Lower leg skin (tissue), 4 donors: ENCODE results near the gene COL25A1. TPM values are rescaled to one million over a fixed set of nuclear protein-coding genes. Genes with fewer than 3 reads are reported as not detected.

Source experiments
- DNase-seq, 2 donors: peaks; one replicate each; pipeline ENCODE4 v3.0.0-alpha.2; 2019; ENCODE audit warnings: low spot score in 2 of 2
- H3K4me3 ChIP-seq: fragments of 200-600 bp; sonication (generic); 2 replicates; pipeline ENCODE4 v1.5.1; 2017; ENCODE audit warnings: mild to moderate bottlenecking, low read depth; ENCODE audit not compliant: poor library complexity, severe bottlenecking
- POLR2A ChIP-seq, 2 donors: fragments of 450-650 bp; IDR thresholded peaks; one replicate each; pipeline ENCODE4 v1.6.1; 2016 to 2017; ENCODE audit warnings: antibody characterized with exemption in 2 of 2, mild to moderate bottlenecking in 1 of 2, moderate library complexity in 1 of 2
- WGBS, 2 donors: methylation state at CpG; one replicate each; pipeline ENCODE4 v1.1.5; 2018; 5-methylcytosine and 5-hydroxymethylcytosine counted together
- intact Hi-C: fragments of 100-400 bp; cut with DNase I; formaldehyde crosslinking; loops from one replicate; pipeline ENCODE4 v1.15.0; 2023; ENCODE audit warnings: low total_unique reads
- total RNA-seq, 4 donors: library from RNA; depleted of rRNA; stranded (reverse); fragments of >200 nt; gene quantifications; one replicate each; pipeline ENCODE4 v1.1.0, GENCODE V29; 2016
- TF ChIP-seq, protein P1 (sequence below), 3 donors: fragments of 450-650 bp; IDR thresholded peaks; one replicate each; pipeline ENCODE4 v1.5.1; 2016; ENCODE audit warnings: antibody characterized with exemption in 3 of 3, mild to moderate bottlenecking in 3 of 3, moderate library complexity in 2 of 3

The COL25A1 gene
- total RNA-seq, 4 donors from 2014 or later: 0.42 to 2.4 (median 1.5) TPM

DNA sequence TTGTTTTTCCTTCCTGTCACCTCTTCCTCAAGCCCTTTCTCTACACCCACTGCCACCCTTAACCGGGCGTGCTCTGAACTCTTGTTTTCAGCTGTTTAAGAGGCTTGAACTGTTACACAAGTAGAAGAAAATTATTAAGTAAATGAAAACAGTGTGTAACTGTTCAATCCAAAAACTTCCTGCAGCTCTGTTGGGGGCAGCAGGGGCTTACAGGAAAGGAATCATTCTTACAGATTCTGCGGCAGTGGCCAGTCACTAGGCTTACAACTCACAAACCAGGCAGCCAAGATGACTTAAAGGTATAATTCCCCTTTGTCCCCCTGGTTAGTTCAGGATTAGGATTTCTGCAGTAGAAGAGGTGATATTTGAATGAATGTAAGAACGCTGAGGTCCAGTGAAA is 469.4 kb downstream of the COL25A1 start:
- no peak overlapping the region for H3K4me3 ChIP-seq
- WGBS, 2 donors: 88 to 89% methylated on average over 4 of the region's 4 CpGs
- TF ChIP-seq POLR2A (IDR thresholded peaks at IDR 0.05): no peak
- TF ChIP-seq, protein P1, sequence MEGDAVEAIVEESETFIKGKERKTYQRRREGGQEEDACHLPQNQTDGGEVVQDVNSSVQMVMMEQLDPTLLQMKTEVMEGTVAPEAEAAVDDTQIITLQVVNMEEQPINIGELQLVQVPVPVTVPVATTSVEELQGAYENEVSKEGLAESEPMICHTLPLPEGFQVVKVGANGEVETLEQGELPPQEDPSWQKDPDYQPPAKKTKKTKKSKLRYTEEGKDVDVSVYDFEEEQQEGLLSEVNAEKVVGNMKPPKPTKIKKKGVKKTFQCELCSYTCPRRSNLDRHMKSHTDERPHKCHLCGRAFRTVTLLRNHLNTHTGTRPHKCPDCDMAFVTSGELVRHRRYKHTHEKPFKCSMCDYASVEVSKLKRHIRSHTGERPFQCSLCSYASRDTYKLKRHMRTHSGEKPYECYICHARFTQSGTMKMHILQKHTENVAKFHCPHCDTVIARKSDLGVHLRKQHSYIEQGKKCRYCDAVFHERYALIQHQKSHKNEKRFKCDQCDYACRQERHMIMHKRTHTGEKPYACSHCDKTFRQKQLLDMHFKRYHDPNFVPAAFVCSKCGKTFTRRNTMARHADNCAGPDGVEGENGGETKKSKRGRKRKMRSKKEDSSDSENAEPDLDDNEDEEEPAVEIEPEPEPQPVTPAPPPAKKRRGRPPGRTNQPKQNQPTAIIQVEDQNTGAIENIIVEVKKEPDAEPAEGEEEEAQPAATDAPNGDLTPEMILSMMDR (IDR thresholded peaks at IDR 0.05): no peak
- intact Hi-C loops: loop anchor here (10.0 kb wide), 1 partner anchor 572 kb away; no protein-coding TSS in a partner anchor
- no peak for DNase-seq

DNA sequence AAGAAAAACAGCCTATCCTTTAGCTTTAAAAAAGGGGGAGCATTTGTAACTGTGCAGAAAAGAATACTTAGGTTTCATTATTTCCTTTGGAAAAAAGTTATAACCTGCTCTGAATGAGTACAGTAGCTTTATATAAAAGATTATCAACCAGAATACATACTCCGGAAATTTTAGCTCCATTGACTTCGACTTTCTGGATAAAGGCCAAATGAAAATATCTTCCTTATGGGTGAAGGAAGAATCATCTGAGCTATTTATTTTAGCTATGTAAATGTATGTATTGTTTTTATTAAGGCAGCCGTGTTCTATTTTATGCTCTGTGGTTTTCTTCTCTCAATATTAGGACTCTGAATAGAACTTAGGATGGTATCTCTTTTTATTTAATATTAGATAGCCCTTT is 470.6 kb downstream of the COL25A1 start:
- TF ChIP-seq, protein P1 (IDR thresholded peaks at IDR 0.05): no peak
- TF ChIP-seq POLR2A (IDR thresholded peaks at IDR 0.05): no peak
- no peak overlapping the region for H3K4me3 ChIP-seq
- WGBS, 2 donors: 35 to 37% methylated on average over 3 of the region's 3 CpGs
- DNase-seq: no peak
- intact Hi-C loops: loop anchor here (10.0 kb wide), 1 partner anchor 573 kb away; no protein-coding TSS in a partner anchor

DNA sequence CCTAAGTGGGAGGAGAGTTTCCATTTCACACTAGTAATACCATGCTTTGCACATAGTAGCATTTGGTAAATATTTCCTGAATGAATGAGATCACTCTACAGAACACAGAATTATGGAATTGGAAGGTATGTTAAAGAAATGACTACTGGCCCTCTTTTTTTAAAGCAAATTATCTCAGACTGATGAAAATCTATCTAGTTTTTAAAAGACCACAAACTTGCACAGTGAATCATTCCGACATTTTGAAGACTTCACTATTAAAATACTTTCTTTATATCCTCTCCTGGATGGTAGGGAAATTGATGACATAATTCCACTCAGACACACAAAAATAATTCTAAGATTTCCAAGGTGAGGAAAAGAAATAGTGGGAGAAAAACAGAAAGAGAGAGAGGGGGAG is 471.2 kb downstream of the COL25A1 start:
- H3K4me3 ChIP-seq: no peak overlapping the region
- TF ChIP-seq POLR2A (IDR thresholded peaks at IDR 0.05): no peak
- TF ChIP-seq, protein P1 (IDR thresholded peaks at IDR 0.05): no peak
- intact Hi-C loops: loop anchor here (10.0 kb wide), 1 partner anchor 574 kb away; no protein-coding TSS in a partner anchor
- no peak for DNase-seq
- WGBS, 2 donors: 89 to 97% methylated on average over 1 of the region's 1 CpG

DNA sequence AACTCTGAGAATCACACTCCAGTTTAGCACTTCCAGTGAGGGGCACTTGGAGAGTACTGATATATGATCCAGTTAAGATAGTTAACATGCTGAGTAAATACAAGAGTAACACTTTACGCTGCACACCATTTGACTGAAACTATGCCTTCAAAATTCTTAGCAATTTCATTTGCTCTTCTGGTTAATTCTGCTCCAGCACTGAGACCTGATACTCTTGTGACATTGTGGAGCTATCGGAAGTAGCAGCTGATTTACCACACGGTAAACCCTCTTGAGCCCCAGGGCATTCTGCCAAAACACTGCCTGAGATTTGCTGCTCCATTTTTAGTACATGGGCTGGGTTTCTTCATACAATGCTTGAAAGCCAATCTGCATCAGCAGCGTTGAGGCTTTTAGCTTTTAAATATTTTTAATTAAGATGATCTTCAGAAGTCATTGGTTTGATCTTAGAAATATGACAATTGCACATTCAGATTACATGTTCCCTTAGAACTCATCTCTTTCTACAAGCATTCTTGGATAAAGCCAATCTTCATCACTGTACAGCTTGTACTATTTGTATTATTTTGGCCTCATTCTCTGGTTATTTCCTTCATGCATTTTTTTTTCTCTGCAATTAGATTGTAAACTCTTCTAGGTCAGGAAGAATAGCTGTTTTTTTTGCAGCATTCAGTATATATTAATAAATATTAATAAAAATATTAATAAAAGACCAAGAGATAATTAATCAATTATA is 471.8 kb downstream of the COL25A1 start:
- H3K4me3 ChIP-seq: no peak overlapping the region
- DNase-seq: no peak
- no peak for TF ChIP-seq POLR2A (IDR thresholded peaks at IDR 0.05)
- TF ChIP-seq, protein P1 (IDR thresholded peaks at IDR 0.05): no peak
- intact Hi-C loops: loop anchor here (10.0 kb wide), 1 partner anchor 574 kb away; no protein-coding TSS in a partner anchor
- WGBS, 2 donors: 36 to 40% methylated on average over 4 of the region's 4 CpGs

DNA sequence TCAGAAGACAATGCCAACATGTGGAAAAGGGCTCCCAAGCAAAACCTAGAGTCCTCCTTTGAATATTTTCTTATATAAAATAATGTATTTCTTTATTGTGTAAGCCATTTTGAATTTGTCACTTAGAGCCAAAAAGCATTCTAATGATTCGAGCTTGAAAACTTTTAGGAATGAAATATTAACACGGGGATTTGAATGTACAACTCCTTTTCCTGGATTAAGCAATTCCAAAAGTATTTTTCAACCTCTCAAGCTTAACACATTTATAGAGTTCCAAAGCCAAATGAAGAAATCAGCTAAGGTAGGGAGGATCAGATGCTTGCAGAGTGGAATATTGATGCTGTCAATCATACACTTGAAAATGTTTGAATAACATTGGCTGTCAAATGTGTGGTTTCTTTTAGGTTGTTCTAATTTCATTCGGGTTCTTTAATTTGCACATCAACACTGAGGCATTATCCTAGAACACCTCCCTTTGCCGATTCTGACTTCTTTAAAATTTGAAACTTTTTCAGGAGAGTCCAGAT is 472.4 kb downstream of the COL25A1 start:
- intact Hi-C loops: loop anchor here (10.0 kb wide), 1 partner anchor 575 kb away; no protein-coding TSS in a partner anchor
- DNase-seq: no peak
- H3K4me3 ChIP-seq: no peak overlapping the region
- TF ChIP-seq POLR2A (IDR thresholded peaks at IDR 0.05): no peak
- TF ChIP-seq, protein P1 (IDR thresholded peaks at IDR 0.05): no peak
- WGBS, 2 donors: 61 to 65% methylated on average over 4 of the region's 4 CpGs
